Vagina (tissue), 2 donors: ENCODE results near the gene ITGB3. TPM values are rescaled to one million over a fixed set of nuclear protein-coding genes. Genes with fewer than 3 reads are reported as not detected.

Source experiments
- DNase-seq, 2 donors: peaks; one replicate each; pipeline ENCODE4 v3.0.0-alpha.2; 2017; ENCODE audit errors: extremely low spot score in 2 of 2
- H3K27ac ChIP-seq: fragments of 200-600 bp; sonication (generic); one replicate; pipeline ENCODE4 v1.5.1; 2019
- H3K27me3 ChIP-seq: fragments of 200-600 bp; sonication (generic); one replicate; pipeline ENCODE4 v1.5.1; 2019
- H3K36me3 ChIP-seq, 2 donors: fragments of 200-600 bp; sonication (generic); one replicate each; pipeline ENCODE4 v1.5.1; 2017 to 2019
- H3K4me1 ChIP-seq: fragments of 200-600 bp; sonication (generic); one replicate; pipeline ENCODE4 v1.5.1; 2019
- H3K4me3 ChIP-seq, 2 donors: fragments of 200-600 bp; sonication (generic); 1 replicate in 1 of 2; 2 replicates in 1 of 2; pipeline ENCODE4 v1.5.1; 2016 to 2019
- H3K9me3 ChIP-seq: fragments of 200-600 bp; sonication (generic); one replicate; pipeline ENCODE4 v1.5.1; 2019
- CTCF ChIP-seq, 3 experiments: fragments of 450-650 bp in 2 of 3; fragments of 200-600 bp in 1 of 3; sonication (generic) in 1 of 3; IDR thresholded peaks; one replicate each; pipeline ENCODE4 v1.5.1; 2017 to 2019; ENCODE audit warnings: antibody characterized with exemption in 3 of 3, mild to moderate bottlenecking in 2 of 3, moderate library complexity in 2 of 3
- POLR2A ChIP-seq, 2 donors: fragments of 450-650 bp; IDR thresholded peaks; one replicate each; pipeline ENCODE4 v1.6.1; 2017; ENCODE audit warnings: antibody characterized with exemption in 2 of 2, mild to moderate bottlenecking in 2 of 2, moderate library complexity in 2 of 2
- POLR2AphosphoS5 ChIP-seq, 2 donors: sonication (generic); formaldehyde crosslinking; IDR thresholded peaks; one replicate each; pipeline ENCODE4 v1.9.0; 2017; ENCODE audit warnings: antibody characterized with exemption in 2 of 2, mild to moderate bottlenecking in 2 of 2, low read depth in 1 of 2; ENCODE audit not compliant: insufficient read depth in 1 of 2
- intact Hi-C: fragments of 100-400 bp; cut with DNase I; formaldehyde crosslinking; loops from one replicate; pipeline ENCODE4 v1.15.1; 2023
- total RNA-seq: library from RNA; depleted of rRNA; stranded (reverse); fragments of >200 nt; gene quantifications from one replicate; pipeline ENCODE4 v1.2.3, GENCODE V29; 2016

The ITGB3 gene
- total RNA-seq, 1 donor from 2014 or later: 6.1 TPM

- no peaks in the 10 kb centered on the region for H3K9me3 ChIP-seq
- no peaks in the 10 kb centered on the region for H3K27me3 ChIP-seq
- intact Hi-C loops: no loop called here
- no peak overlapping the region for H3K4me3 ChIP-seq
- H3K4me1 ChIP-seq: no peaks in the 10 kb centered on the region
- no peak for DNase-seq
- no peaks in the 10 kb centered on the region for H3K36me3 ChIP-seq
- H3K27ac ChIP-seq: no peak overlapping the region
- TF ChIP-seq POLR2A (IDR thresholded peaks at IDR 0.05) (no peak), CTCF (IDR thresholded peaks at IDR 0.05) (no peak), POLR2AphosphoS5 (IDR thresholded peaks at IDR 0.05; ENCODE audit: insufficient read depth in 1 of 2, low read depth in 1 of 2) (no peak)
Measured at GRCh38 chr17:47232465-47232864, 21.2 kb upstream of the ITGB3 start.

GRCh38 chr17:47235506-47235905 lies 18.1 kb upstream of the ITGB3 start:
- TF ChIP-seq POLR2AphosphoS5 (IDR thresholded peaks at IDR 0.05; ENCODE audit: insufficient read depth in 1 of 2, low read depth in 1 of 2): no peak
- no peak for TF ChIP-seq POLR2A (IDR thresholded peaks at IDR 0.05)
- TF ChIP-seq CTCF (IDR thresholded peaks at IDR 0.05): no peak
- Histone ChIP-seq H3K27ac (no peak overlapping the region), H3K36me3 (no peaks in the 10 kb centered on the region), H3K27me3 (no peaks in the 10 kb centered on the region), H3K4me3 (no peak overlapping the region), H3K9me3 (no peaks in the 10 kb centered on the region), H3K4me1 (peaks cover 11% of the 10 kb centered on the region)
- no peak for DNase-seq
- intact Hi-C loops: no loop called here

GRCh38 chr17:47235923-47236322 lies 17.7 kb upstream of the ITGB3 start:
- Histone ChIP-seq H3K9me3 (no peaks in the 10 kb centered on the region), H3K27me3 (no peaks in the 10 kb centered on the region), H3K36me3 (no peaks in the 10 kb centered on the region), H3K4me1 (peaks cover 15% of the 10 kb centered on the region), H3K4me3 (no peak overlapping the region), H3K27ac (no peak overlapping the region)
- intact Hi-C loops: no loop called here
- TF ChIP-seq POLR2AphosphoS5 (IDR thresholded peaks at IDR 0.05; ENCODE audit: insufficient read depth in 1 of 2, low read depth in 1 of 2) (no peak), POLR2A (IDR thresholded peaks at IDR 0.05) (no peak), CTCF (IDR thresholded peaks at IDR 0.05) (no peak)
- no peak for DNase-seq

- intact Hi-C loops: no loop called here
- Histone ChIP-seq H3K4me3 (no peak overlapping the region), H3K27ac (no peak overlapping the region), H3K4me1 (peaks cover 17% of the 10 kb centered on the region), H3K36me3 (no peaks in the 10 kb centered on the region), H3K9me3 (no peaks in the 10 kb centered on the region), H3K27me3 (no peaks in the 10 kb centered on the region)
- no peak for DNase-seq
- TF ChIP-seq POLR2AphosphoS5 (IDR thresholded peaks at IDR 0.05; ENCODE audit: insufficient read depth in 1 of 2, low read depth in 1 of 2): no peak
- no peak for TF ChIP-seq CTCF (IDR thresholded peaks at IDR 0.05)
- TF ChIP-seq POLR2A (IDR thresholded peaks at IDR 0.05): no peak
Measured at GRCh38 chr17:47237841-47238240, 15.8 kb upstream of the ITGB3 start.

- H3K27me3 ChIP-seq: no peaks in the 10 kb centered on the region
- no peaks in the 10 kb centered on the region for H3K36me3 ChIP-seq
- no peak overlapping the region for H3K4me3 ChIP-seq
- DNase-seq: no peak
- no peaks in the 10 kb centered on the region for H3K9me3 ChIP-seq
- H3K27ac ChIP-seq: no peak overlapping the region
- H3K4me1 ChIP-seq: peaks cover 17% of the 10 kb centered on the region
- TF ChIP-seq POLR2A (IDR thresholded peaks at IDR 0.05) (no peak), CTCF (IDR thresholded peaks at IDR 0.05) (no peak), POLR2AphosphoS5 (IDR thresholded peaks at IDR 0.05; ENCODE audit: insufficient read depth in 1 of 2, low read depth in 1 of 2) (no peak)
- intact Hi-C loops: no loop called here
Measured at GRCh38 chr17:47238321-47239010, 15.2 kb upstream of the ITGB3 start.
